GM19468 (cell line): Measurements from ENCODE around the gene OR6Q1.
"Not testable (repeated sequence)": the region's sequence is repeated elsewhere in the genome, so short reads cannot be mapped to it uniquely, and the experiment has no call there.

Experiments used
- ATAC-seq: cut with Tn5 transposase; IDR thresholded peaks from one replicate; pipeline ENCODE4 v1.9.1; 2021; ENCODE audit warnings: mild to moderate bottlenecking, moderate library complexity, moderate number of reproducible peaks; ENCODE audit not compliant: unreplicated experiment; ENCODE audit errors: extremely low read depth

OR6Q1 gene

GRCh38 chr11:58030653-58031052, at the start of gene OR6Q1:
Gene OR6Q1, plus strand, starts transcription at chr11:58030953. Its CDS starts 0 bp downstream, at chr11:58030953.
- no peak for ATAC-seq

GRCh38 chr11:57981536-57981935, 49.2 kb upstream of the OR6Q1 start:
- ATAC-seq = no peak

- ATAC-seq = no peak
These were observed 48.0 kb upstream of the OR6Q1 start for GRCh38 chr11:57982776-57983175.

DNA sequence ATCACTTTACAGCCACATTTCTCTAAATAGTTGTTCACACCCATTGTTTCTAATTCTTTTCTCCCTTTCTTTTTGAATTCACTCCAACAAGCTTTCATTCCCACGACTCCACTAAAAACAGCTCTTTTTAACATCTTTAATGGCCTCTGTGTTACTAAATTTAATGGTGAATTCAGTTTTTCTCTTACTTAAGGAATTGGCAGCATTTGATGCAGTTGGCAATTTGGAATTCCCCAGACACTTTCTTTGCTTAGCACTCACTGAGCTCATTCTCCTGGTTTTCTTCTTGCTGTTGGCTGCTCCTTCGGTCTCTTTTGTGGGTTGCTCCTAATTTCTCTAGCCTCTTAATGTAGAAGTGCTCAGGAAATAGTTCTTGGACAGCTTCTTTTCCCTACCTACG, 47.6 kb upstream of the OR6Q1 start:
- ATAC-seq = no peak

DNA sequence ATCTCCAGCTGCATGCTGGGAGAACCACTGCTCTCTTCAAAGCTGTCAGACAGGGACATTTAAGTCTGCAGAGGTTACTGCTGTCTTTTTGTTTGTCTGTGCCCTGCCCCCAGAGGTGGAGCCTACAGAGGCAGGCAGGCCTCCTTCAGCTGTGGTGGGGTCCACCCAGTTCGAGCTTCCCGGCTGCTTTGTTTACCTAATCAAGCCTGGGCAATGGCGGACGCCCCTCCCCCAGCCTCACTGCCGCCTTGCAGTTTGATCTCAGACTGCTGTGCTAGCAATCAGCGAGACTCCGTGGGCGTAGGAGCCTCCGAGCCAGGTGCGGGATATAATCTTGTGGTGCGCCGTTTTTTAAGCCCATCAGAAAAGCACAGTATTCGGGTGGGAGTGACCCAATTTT, 31.2 kb upstream of the OR6Q1 start:
- not testable (repeated sequence) for ATAC-seq

GRCh38 chr11:58000021-58000420, 30.7 kb upstream of the OR6Q1 start:
- ATAC-seq = not testable (repeated sequence)

DNA sequence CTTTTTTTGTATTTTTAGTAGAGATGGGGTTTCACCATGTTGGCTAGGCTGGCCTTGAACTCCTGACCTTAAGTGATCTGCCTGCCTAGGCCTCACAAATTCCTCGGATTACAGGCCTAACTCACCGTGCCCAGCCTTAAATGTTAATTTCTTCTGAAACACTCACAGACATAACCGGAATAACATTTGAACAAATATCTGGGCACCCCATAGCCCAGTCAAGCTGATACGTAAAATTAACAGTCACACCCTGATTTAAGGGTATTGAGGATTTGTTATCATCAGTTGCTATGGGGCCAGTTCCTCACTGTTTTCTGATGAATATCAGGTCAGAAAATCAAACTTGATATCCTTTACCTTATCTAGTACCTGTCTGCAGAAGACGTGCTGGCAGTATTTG, 30.1 kb upstream of the OR6Q1 start:
- ATAC-seq = no peak

DNA sequence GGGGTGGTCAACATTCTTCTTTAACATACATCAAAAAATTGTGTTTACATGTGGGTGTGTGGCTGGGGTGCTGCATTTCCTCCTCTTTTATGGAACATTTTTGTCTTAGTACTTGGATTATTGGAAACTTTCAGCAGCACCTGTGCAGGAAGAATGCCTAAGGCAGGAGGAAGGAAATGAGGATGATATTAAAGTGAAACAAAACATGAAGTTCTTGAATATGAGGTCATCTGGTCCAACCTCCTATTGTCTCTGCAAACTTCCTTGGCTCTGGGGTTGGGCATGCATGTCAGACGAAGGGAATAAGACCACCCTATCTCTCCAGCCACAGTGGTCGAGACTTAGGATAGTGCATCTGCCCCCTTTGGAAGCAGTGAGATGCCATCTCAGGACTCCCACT, 27.7 kb upstream of the OR6Q1 start:
- ATAC-seq = no peak

GRCh38 chr11:58003591-58003990, 27.2 kb upstream of the OR6Q1 start:
- no peak for ATAC-seq

DNA sequence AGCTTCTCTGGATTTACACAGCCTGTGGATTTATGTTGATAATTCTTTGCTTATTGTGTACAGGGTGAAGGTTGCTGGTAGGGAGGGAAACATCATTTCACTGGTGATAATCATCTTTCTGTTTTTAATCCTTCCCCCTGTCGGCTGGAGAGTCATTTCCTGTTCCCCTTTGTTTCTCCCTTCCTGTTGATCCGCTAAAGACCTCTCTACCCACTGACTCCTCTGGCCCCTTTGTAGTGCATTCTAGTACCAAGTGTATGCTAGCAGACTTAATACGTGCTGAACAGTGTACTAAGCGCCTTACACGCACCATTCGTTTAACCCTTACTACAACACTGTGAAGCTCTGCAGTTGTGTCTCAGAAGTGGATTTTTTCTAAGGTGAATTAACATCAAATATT, 26.1 kb upstream of the OR6Q1 start:
- no peak for ATAC-seq

DNA sequence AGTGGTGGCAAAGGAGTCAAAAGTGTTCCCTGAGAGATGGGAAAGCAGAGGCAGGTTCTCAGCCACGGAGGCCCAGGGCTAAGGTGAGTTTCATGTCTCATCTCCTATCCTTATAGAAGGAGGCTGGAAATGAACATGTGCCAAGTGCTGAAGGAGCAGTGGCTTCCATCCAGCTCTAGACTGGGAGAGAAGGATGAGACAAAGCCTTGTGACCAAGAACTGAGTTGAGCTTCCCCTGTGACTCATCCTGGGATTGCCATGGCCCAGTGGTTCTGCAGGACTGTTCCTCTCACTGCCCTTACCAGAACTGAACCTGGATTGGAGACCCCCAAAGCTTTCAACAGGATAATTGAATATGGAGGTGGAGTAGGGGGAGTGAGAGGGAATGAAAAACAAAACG, 23.8 kb upstream of the OR6Q1 start:
- no peak for ATAC-seq

DNA sequence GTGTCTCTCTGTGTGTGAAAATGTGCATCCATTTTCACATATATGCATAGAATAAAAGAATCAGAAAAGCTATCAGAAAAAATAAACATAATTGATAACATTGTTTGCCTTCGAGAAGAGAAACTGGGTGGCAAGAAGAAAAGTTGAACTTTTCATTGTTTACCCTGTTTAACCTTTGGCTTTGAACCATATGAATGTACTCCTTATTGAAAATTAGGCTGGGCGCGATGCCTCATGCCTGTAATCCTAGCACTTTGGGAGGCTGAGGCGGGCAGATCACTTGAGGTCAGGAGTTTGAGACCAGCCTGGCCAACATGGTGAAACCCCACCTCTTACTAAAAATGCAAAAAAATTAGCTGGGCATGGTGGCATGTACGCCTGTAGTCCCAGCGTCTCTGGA, 19.0 kb upstream of the OR6Q1 start:
- no peak for ATAC-seq

GRCh38 chr11:58023435-58023931, 7.3 kb upstream of the OR6Q1 start, which contains the start of gene OR9Q1:
Gene OR9Q1, plus strand, starts transcription at chr11:58023881. Its CDS starts 155,564 bp downstream, at chr11:58179445.
- no peak for ATAC-seq

DNA sequence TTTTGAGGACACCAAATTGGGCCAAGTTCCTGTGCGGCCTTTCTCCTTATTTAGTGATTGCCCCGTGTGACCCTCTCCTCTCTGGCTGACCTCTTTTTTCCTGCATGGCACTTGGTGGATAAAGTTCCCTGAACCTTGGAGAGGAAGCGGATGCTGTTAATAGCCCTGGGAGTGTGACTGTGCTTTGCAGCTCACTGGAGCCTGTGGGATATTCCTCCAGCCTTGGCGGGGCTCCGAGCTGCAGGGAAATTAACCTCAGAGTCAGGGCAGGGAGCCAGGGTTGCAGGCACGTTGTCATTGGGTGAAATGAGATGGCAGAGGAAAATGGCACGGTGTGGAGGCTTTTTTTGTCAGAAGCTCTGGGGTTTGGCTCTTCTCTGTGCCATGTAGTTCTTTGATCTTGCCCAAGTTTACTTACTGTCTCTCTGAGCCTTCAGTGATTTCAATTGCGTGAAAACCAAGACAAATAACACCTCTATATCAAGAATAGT, 6.1 kb upstream of the OR6Q1 start:
- ATAC-seq = no peak

GRCh38 chr11:58027341-58027740, 3.4 kb upstream of the OR6Q1 start:
- no peak for ATAC-seq

DNA sequence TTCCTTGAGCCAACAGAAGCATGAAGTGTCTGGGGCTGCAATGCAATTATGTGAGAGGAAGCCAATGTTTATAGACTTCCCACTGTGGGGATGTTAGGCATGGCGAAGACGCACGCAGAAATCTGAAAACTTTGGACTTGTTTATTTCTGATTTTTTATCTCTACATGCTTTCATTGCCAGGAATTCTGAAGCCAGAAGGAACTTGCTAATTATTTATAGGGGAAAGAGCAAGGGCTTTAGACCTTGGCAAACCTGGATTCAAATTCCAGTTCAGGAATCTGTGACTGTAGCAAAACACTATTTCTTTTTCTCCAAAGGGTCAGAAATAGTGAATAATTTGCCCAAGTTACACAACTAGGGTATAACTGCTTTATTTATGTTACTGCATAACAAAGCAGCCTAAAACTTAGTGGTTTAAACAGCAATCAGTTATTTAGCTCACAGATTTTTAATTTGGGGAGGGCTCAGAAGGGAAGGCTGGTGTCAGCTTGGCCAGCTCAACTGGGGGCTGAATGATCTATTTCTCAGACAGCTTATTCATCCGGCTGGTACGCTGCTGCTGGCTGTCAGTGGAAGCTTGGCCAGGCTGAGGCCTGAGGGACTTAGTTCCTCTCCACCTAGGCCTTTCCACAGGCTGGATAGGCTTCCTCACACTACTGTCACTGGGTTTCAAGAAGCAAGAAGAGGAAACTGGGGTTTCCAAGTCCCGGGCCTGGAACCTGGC, 1.9 kb upstream of the OR6Q1 start:
- no peak for ATAC-seq

DNA sequence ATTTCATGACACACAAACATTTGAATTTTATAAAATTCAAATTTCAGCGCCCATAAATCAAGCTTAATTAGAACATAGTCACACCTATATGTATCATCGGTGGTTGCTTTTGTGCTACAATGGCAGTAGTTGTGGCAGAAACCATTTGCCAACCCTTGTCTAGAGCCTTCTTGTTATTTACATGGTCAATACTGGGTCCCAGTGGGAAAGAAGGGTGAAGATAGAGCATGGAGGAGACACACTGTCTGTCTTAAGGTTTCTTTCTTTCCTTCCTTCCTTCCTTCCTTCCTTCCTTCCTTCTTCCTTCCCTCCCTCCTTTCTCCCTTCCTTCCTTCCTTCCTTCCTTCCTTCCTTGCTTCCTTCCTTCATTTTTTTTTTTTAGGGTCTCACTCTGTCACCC, 3.7 kb downstream of the OR6Q1 start:
- ATAC-seq = no peak

- no peak for ATAC-seq
These were observed 8.8 kb downstream of the OR6Q1 start for GRCh38 chr11:58039589-58039988.

- no peak for ATAC-seq
These were observed 12.6 kb downstream of the OR6Q1 start for GRCh38 chr11:58043379-58043778.

DNA sequence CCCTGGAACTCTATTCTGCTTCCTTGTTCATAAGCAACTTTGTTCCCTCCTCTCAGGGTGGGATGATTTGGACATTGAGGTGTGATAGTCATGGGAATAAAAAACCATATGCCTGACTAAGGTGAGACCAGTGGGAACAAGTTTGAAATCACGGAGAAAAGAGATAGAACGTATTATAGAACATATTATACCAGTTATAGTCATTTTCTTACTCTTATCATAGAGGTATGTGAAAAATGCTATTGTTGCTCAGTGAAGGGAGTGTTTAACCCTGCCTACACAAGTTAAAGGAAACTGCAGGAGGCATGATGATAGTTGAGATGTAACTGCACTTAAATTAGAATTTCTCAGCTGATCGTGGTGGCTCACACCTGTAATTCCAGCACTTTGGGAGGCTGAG, 15.5 kb downstream of the OR6Q1 start:
- ATAC-seq = no peak

DNA sequence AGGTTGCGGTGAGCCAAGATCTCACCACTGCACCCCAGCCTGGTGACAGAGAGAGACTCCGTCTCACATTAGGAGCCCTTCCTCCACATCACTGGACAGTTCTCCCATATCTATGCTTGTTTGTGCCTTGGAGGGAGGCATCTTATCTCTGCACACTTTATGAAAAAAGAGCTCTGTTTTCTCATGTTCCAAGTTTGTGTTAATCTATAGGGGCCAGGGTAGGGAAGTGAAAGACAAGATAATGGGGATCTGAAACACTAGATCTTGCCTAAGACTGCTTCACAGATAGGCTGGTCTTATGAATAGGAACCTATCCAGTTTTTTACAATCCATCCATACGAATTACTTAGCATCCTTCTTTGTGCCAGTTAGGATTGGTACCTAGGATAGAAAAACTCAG, 17.1 kb downstream of the OR6Q1 start:
- no peak for ATAC-seq

GRCh38 chr11:58055806-58056401, 25.2 kb downstream of the OR6Q1 start:
- no peak for ATAC-seq
